ENCODE results near the gene EXOC4. TPM values are rescaled to one million over a fixed set of nuclear protein-coding genes. Genes with fewer than 3 reads are reported as not detected.

The EXOC4 gene
- polyA plus RNA-seq, 1 experiment, result 45.9 TPM

GRCh38 chr7:133755901-133756300 lies 503.0 kb downstream of the EXOC4 start:
- H3K36me3 ChIP-seq (ENCODE audit: control insufficient read depth, insufficient read depth, low read length), result no peaks in the 10 kb centered on the region
- TF ChIP-seq, protein P1, sequence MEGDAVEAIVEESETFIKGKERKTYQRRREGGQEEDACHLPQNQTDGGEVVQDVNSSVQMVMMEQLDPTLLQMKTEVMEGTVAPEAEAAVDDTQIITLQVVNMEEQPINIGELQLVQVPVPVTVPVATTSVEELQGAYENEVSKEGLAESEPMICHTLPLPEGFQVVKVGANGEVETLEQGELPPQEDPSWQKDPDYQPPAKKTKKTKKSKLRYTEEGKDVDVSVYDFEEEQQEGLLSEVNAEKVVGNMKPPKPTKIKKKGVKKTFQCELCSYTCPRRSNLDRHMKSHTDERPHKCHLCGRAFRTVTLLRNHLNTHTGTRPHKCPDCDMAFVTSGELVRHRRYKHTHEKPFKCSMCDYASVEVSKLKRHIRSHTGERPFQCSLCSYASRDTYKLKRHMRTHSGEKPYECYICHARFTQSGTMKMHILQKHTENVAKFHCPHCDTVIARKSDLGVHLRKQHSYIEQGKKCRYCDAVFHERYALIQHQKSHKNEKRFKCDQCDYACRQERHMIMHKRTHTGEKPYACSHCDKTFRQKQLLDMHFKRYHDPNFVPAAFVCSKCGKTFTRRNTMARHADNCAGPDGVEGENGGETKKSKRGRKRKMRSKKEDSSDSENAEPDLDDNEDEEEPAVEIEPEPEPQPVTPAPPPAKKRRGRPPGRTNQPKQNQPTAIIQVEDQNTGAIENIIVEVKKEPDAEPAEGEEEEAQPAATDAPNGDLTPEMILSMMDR (IDR thresholded peaks at IDR 0.05; ENCODE audit: insufficient read depth, low read depth, low read length), result no peak
- ChIA-PET CTCF (interaction anchor here (0.7 kb wide), 1 partner anchor 10 kb away, joined by 3 read pairs; no protein-coding TSS in a partner anchor), POLR2A (no interaction called here)
- H3K4me3 ChIP-seq (ENCODE audit: low read depth, low read length), result no peak overlapping the region
- no peak for DNase-seq (ENCODE audit: low read depth)
- H3K27me3 ChIP-seq (ENCODE audit: control insufficient read depth, insufficient read depth, low read length), result no peaks in the 10 kb centered on the region

DNA sequence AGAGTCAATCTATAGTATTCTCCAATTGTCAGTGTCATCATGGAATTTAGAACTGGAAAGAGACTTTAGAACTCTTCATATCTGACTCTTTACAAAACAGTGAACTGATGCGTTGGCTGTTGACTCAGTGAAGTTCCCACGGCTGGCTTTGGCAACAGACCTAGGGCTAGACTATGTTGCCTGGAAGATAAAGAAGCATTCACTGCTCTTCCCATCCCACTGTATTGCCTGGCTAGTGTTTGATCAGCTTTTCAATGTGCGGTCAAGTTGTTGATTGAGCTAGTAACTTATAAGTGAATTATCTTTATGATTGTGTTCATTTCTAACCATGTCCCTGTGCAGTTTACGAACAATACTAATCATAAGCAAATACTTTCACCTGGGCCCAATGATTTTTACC lies 508.6 kb downstream of the EXOC4 start:
- POLR2A ChIA-PET, result no interaction called here
- H3K36me3 ChIP-seq (ENCODE audit: control insufficient read depth, insufficient read depth, low read length), result no peaks in the 10 kb centered on the region
- no peak for DNase-seq (ENCODE audit: low read depth)
- CTCF ChIA-PET, result interaction anchor here (1.1 to 1.2 kb wide), 2 partner anchors 12 to 13 kb away, joined by 3 read pairs; no protein-coding TSS in a partner anchor
- TF ChIP-seq, protein P1 (IDR thresholded peaks at IDR 0.05; ENCODE audit: insufficient read depth, low read depth, low read length), result no peak
- H3K4me3 ChIP-seq (ENCODE audit: low read depth, low read length), result no peak overlapping the region
- no peaks in the 10 kb centered on the region for H3K27me3 ChIP-seq (ENCODE audit: control insufficient read depth, insufficient read depth, low read length)

GRCh38 chr7:133763076-133763640 lies 510.3 kb downstream of the EXOC4 start:
- no peaks in the 10 kb centered on the region for H3K27me3 ChIP-seq (ENCODE audit: control insufficient read depth, insufficient read depth, low read length)
- ChIA-PET POLR2A (no interaction called here), CTCF (no interaction called here)
- H3K4me3 ChIP-seq (ENCODE audit: low read depth, low read length), result no peak overlapping the region
- peak; percentile 21 for DNase-seq (ENCODE audit: low read depth)
- no peaks in the 10 kb centered on the region for H3K36me3 ChIP-seq (ENCODE audit: control insufficient read depth, insufficient read depth, low read length)
- TF ChIP-seq, protein P1 (IDR thresholded peaks at IDR 0.05; ENCODE audit: insufficient read depth, low read depth, low read length), result no peak

- TF ChIP-seq, protein P1 (IDR thresholded peaks at IDR 0.05; ENCODE audit: insufficient read depth, low read depth, low read length), result no peak
- ChIA-PET CTCF (no interaction called here), POLR2A (no interaction called here)
- H3K27me3 ChIP-seq (ENCODE audit: control insufficient read depth, insufficient read depth, low read length), result no peaks in the 10 kb centered on the region
- H3K4me3 ChIP-seq (ENCODE audit: low read depth, low read length), result no peak overlapping the region
- no peaks in the 10 kb centered on the region for H3K36me3 ChIP-seq (ENCODE audit: control insufficient read depth, insufficient read depth, low read length)
- DNase-seq (ENCODE audit: low read depth), result no peak
These were observed 516.8 kb downstream of the EXOC4 start for GRCh38 chr7:133769668-133770067.

GRCh38 chr7:133770863-133771492 lies 518.1 kb downstream of the EXOC4 start:
- ChIA-PET CTCF (interaction anchor here (1.0 to 1.4 kb wide), 3 partner anchors 9 to 19 kb away, joined by 3 to 4 read pairs (median 3); no protein-coding TSS in a partner anchor), POLR2A (no interaction called here)
- Histone ChIP-seq H3K36me3 (ENCODE audit: control insufficient read depth, insufficient read depth, low read length) (no peaks in the 10 kb centered on the region), H3K4me3 (ENCODE audit: low read depth, low read length) (no peak overlapping the region), H3K27me3 (ENCODE audit: control insufficient read depth, insufficient read depth, low read length) (no peaks in the 10 kb centered on the region)
- TF ChIP-seq, protein P1 (IDR thresholded peaks at IDR 0.05; ENCODE audit: insufficient read depth, low read depth, low read length), result no peak
- no peak for DNase-seq (ENCODE audit: low read depth)
